Measurements from ENCODE around the gene HDAC5.
"Not testable (repeated sequence)": the region's sequence is repeated elsewhere in the genome, so short reads cannot be mapped to it uniquely, and the experiment has no call there.

Gene HDAC5

GRCh38 chr17:44144966-44145739 lies 21.7 kb upstream of the HDAC5 start:
- no peak overlapping the region for H3K27ac Mint-ChIP-seq
- no peak for DNase-seq
- no peaks in the 10 kb centered on the region for H3K27me3 Mint-ChIP-seq
- no peak overlapping the region for H3K4me3 Mint-ChIP-seq
- peaks cover 13% of the 10 kb centered on the region for H3K4me1 Mint-ChIP-seq (ENCODE audit: low read depth)
- no peaks in the 10 kb centered on the region for H3K9me3 Mint-ChIP-seq
- H3K36me3 Mint-ChIP-seq (ENCODE audit: low read depth) = peaks cover 55% of the 10 kb centered on the region

DNA sequence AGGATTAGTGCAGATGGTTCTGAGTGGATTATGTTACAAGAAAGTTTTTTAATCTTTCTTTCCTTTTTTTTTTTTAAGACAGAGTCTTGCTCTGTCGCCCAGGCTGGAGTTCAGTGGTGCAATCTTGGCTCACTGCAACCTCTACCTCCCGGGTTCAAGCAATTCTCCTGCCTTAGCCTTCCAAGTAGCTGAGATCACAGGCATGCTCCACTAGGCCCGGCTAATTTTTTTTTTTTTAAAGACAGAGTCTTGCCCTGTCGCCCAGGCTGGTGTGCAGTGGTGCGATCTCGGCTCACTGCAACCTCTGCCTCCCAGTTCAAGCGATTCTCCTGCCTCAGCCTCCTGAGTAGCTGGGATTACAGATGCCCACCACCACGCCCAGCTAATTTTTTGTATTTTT lies 20.5 kb upstream of the HDAC5 start:
- Mint-ChIP-seq H3K4me1 (ENCODE audit: low read depth) (peaks cover 12% of the 10 kb centered on the region), H3K4me3 (peak overlapping the region; percentile 26), H3K36me3 (ENCODE audit: low read depth) (peaks cover 43% of the 10 kb centered on the region)
- not testable (repeated sequence) for H3K9me3 Mint-ChIP-seq, DNase-seq, H3K27me3 Mint-ChIP-seq, H3K27ac Mint-ChIP-seq

DNA sequence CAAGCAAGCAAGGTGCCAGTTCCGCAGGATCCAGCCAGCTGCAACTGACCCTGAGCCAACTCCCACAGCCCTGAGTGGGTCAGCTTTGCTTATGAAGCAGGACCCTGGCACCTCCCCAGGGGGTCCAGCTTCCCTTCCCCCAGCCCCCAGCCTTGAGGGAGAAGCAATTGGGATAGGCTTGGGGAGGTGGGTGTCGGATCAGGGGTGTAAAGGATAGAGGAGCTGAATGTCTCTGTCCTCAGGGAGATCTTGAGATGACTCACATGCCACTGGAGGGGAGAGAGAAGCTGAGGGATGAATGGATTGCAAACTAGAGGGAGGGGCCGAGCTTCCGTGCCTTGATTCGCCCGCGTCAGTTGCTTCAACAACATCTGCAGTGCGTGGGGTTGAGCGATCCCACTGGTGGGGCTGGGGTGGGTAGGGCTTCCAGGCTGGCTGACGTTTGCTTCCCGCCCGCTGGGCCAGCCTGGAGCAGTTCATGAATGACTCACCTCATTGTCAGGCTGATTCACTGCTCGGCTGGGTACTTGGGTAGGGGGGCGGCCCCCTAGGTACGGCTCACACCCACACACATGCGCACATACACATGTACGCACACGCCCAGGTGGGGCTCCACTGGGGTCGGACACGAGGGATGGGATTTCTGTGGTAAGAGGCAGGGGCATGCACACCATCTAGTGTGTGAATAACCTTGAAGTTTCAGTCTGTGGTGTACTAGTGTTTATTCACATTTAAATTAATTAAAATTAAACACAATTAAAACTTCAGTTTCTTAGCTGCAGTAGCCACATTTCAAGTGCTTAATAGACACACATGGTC lies 14.7 kb upstream of the HDAC5 start:
- peaks cover 6% of the 10 kb centered on the region for H3K36me3 Mint-ChIP-seq (ENCODE audit: low read depth)
- peak; percentile 78 for DNase-seq
- peaks cover 28% of the 10 kb centered on the region for H3K4me1 Mint-ChIP-seq (ENCODE audit: low read depth)
- H3K9me3 Mint-ChIP-seq = no peaks in the 10 kb centered on the region
- H3K27ac Mint-ChIP-seq = peak overlapping the region; percentile 81
- H3K4me3 Mint-ChIP-seq = peak overlapping the region; percentile 58
- H3K27me3 Mint-ChIP-seq = no peaks in the 10 kb centered on the region

GRCh38 chr17:44134752-44135568 lies 11.5 kb upstream of the HDAC5 start:
- Mint-ChIP-seq H3K4me1 (ENCODE audit: low read depth) (peaks cover 21% of the 10 kb centered on the region), H3K9me3 (no peaks in the 10 kb centered on the region), H3K36me3 (ENCODE audit: low read depth) (no peaks in the 10 kb centered on the region), H3K27ac (no peak overlapping the region), H3K27me3 (no peaks in the 10 kb centered on the region), H3K4me3 (no peak overlapping the region)
- no peak for DNase-seq

GRCh38 chr17:44133918-44134476 lies 10.6 kb upstream of the HDAC5 start:
- Mint-ChIP-seq H3K9me3 (no peaks in the 10 kb centered on the region), H3K27me3 (no peaks in the 10 kb centered on the region), H3K4me3 (no peak overlapping the region), H3K27ac (no peak overlapping the region), H3K4me1 (ENCODE audit: low read depth) (peaks cover 20% of the 10 kb centered on the region), H3K36me3 (ENCODE audit: low read depth) (no peaks in the 10 kb centered on the region)
- no peak for DNase-seq

DNA sequence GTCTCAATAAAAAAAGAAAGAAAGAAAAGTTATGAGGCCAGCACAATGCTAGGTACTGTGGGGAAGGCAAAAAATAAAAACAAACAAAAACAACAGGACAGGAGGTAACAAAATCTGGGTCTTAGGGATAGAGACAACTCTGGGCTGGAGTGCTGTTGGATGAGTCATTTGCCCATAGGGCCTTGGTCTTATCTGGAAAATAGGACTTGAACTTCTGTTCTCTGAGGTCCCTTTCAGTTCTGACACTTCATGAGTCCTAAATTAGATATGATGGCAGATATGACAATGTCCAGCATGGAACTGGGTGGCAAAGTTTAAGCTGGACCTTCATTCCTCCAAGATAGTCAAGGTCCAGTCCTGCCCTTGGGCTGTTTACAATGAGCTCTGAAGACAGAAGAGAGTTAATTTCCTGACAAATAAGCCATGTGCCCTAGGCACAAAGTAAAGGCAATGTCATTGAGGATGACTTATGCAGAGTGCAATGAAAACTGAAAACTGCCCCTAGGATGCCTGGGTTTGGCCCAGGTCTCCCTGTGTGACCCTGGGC lies 8.9 kb upstream of the HDAC5 start:
- no peak overlapping the region for H3K4me3 Mint-ChIP-seq
- no peaks in the 10 kb centered on the region for H3K27me3 Mint-ChIP-seq
- peak overlapping the region; percentile 3 for H3K27ac Mint-ChIP-seq
- H3K9me3 Mint-ChIP-seq = no peaks in the 10 kb centered on the region
- H3K36me3 Mint-ChIP-seq (ENCODE audit: low read depth) = no peaks in the 10 kb centered on the region
- DNase-seq = no peak
- peaks cover 4% of the 10 kb centered on the region for H3K4me1 Mint-ChIP-seq (ENCODE audit: low read depth)

DNA sequence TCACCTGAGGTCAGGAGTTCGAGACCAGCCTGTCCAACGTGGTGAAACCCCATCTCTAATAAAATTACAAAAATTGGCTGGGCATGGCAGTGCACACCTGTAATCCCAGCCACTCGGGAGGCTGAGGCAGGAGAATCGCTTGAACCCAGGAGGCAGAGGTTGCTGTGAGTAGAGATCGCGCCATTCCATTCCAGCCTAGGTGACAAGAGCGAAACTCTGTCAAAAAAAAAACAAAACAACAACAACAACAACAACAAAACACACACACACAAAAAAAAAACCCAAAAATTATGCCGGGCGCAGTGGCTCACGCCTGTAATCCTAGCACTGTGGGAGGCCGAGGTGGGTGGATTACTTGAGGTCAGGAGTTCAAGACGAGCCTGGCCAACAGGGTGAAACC lies 7.9 kb upstream of the HDAC5 start:
- not testable (repeated sequence) for H3K27me3 Mint-ChIP-seq; DNase-seq; H3K27ac Mint-ChIP-seq; H3K9me3 Mint-ChIP-seq; H3K4me1 Mint-ChIP-seq (ENCODE audit: low read depth); H3K4me3 Mint-ChIP-seq; H3K36me3 Mint-ChIP-seq (ENCODE audit: low read depth)

DNA sequence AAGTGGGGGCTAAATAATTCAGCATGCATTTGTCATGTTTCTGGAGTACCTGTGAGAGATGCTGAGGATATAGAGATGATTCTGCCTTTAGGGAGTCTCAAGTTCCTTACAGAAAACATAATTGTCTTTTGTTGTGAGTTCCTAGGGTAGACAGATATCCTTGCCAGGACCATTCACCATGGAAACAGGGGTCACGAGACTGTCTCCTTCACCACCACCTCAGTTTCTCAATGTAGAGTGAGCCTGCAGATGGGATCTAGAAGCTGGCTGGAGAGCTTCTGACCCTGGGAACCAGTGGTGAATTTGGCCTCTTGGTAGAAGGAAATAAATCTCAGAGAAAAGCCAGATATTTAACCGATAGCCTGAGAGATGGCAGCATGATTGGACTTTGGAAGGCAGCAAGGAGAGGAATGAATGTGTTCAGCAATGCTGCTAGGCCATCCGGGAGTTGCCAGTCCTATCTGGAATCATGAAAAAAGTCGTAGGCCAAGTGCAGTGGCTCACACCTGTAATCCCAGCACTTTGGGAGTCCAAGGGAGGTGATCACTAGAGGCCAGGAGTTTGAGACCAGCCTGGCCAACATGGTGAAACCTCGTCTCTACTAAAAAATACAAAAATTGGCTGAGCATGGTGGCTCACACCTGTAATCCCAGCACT lies 7.4 kb upstream of the HDAC5 start:
- H3K27ac Mint-ChIP-seq = no peak overlapping the region
- no peak for DNase-seq
- H3K36me3 Mint-ChIP-seq (ENCODE audit: low read depth) = no peaks in the 10 kb centered on the region
- H3K9me3 Mint-ChIP-seq = no peaks in the 10 kb centered on the region
- H3K27me3 Mint-ChIP-seq = no peaks in the 10 kb centered on the region
- peaks cover 3% of the 10 kb centered on the region for H3K4me1 Mint-ChIP-seq (ENCODE audit: low read depth)
- no peak overlapping the region for H3K4me3 Mint-ChIP-seq

DNA sequence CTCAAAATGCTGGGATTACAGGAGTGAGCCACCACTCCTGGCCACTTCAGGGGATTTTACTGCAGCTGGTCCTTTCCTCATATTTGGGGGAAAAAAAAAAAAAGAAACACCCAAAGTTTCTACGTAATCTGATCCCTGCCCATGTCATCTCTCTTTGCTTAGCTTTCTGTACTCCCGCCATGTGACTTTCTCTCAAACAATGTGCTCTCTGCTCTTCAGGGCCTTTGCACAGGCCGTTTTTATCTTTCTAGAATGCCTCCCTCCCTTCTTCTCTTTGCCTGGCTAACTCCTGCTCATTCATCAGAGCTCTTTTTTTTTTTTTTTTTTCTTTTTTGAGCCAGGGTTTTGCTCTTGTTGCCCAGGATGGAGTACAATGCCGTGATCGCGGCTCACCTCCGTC lies 4.9 kb upstream of the HDAC5 start:
- H3K27me3 Mint-ChIP-seq = no peaks in the 10 kb centered on the region
- no peak for DNase-seq
- H3K9me3 Mint-ChIP-seq = no peaks in the 10 kb centered on the region
- no peak overlapping the region for H3K27ac Mint-ChIP-seq
- H3K36me3 Mint-ChIP-seq (ENCODE audit: low read depth) = peaks cover 2% of the 10 kb centered on the region
- peaks cover 9% of the 10 kb centered on the region for H3K4me1 Mint-ChIP-seq (ENCODE audit: low read depth)
- H3K4me3 Mint-ChIP-seq = no peak overlapping the region

DNA sequence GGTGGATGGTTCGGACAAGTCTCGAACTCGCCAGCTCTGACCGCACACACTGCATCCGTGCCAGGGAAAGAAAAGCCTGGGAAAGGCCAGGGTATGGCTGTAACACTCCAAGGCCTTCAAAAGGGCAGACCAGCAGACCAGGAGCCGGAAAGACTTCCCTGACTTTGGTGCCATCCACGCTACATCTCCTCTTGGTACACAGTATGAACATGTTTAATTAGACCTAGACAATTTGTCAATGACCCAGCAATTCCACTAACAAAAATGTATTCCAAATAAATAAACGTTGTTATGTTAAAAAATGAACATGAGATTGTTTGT lies 637 bp upstream of the HDAC5 start:
- peaks cover 5% of the 10 kb centered on the region for H3K36me3 Mint-ChIP-seq (ENCODE audit: low read depth)
- H3K9me3 Mint-ChIP-seq = no peaks in the 10 kb centered on the region
- H3K4me1 Mint-ChIP-seq (ENCODE audit: low read depth) = peaks cover 33% of the 10 kb centered on the region
- no peaks in the 10 kb centered on the region for H3K27me3 Mint-ChIP-seq
- peak overlapping the region; percentile 91 for H3K4me3 Mint-ChIP-seq
- DNase-seq = no peak
- H3K27ac Mint-ChIP-seq = peak overlapping the region; percentile 99

GRCh38 chr17:44122816-44123355 lies 555 bp downstream of the HDAC5 start:
- no peak for DNase-seq
- Mint-ChIP-seq H3K27ac (peak overlapping the region; percentile 73), H3K4me1 (ENCODE audit: low read depth) (peaks cover 35% of the 10 kb centered on the region)

DNA sequence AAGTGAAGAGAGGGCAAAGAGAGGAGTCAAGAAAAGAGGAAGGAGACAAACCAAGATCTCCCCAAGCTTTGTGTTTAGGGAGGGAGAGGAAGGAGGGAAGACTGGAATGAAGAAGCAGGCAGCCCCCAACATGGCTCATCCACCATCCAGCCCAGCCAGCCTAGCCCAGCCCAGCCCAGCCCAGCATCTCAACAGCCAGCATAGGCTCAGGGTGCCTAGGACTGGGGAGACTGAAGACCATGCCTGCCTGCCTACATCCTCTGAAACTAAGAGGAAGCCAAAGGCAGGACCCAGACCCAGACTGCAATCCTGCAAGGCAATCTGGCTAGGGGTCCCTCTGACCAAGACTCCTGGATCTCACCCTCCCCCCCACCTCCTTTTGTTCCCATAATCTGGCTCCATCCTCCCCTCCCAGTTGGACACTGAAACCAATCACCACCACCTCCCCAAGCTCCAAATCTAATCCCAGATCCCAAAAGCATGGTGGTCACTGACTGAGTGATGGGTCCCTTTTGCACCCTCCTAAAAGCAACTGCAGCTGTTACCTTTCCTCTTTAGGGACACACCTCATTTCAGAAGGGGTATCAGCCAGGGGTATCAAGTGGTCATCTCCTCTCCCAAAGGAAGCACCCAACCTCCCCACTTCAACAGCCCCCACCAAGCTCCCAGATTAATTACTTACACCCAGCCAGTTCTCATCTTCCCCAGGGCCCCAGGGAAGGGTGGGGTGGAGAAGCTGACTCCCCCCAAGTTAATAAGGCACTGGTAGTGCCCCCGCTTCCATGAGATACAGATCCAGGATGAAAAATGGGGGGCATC lies 1.2 kb downstream of the HDAC5 start:
- H3K4me3 Mint-ChIP-seq = peak overlapping the region; percentile 84
- H3K4me1 Mint-ChIP-seq (ENCODE audit: low read depth) = peaks cover 35% of the 10 kb centered on the region
- H3K9me3 Mint-ChIP-seq = no peaks in the 10 kb centered on the region
- no peak for DNase-seq
- H3K27ac Mint-ChIP-seq = peak overlapping the region; percentile 73
- H3K36me3 Mint-ChIP-seq (ENCODE audit: low read depth) = peaks cover 5% of the 10 kb centered on the region
- H3K27me3 Mint-ChIP-seq = no peaks in the 10 kb centered on the region

More at GRCh38 chr17:44122816-44123355, 555 bp downstream of the HDAC5 start:
- Mint-ChIP-seq H3K36me3 (ENCODE audit: low read depth) (peaks cover 5% of the 10 kb centered on the region), H3K27me3 (no peaks in the 10 kb centered on the region), H3K4me3 (peak overlapping the region; percentile 84), H3K9me3 (no peaks in the 10 kb centered on the region)

All from activated T-cell treated with anti-CD3 and anti-CD28 coated beads, Interleukin-2, amount 50 U/mL, for 24 hours (primary cell).